HCT116 (cell line): ENCODE measurements around the gene ANKIB1. TPM values are rescaled to one million over a fixed set of nuclear protein-coding genes. Genes with fewer than 3 reads are reported as not detected.

Experiments
- ATAC-seq: fragments of 200-7000 bp; cut with Tn5 transposase; 2 replicates; pipeline ENCODE4 v1.9.1; 2020; ENCODE audit warnings: mild to moderate bottlenecking, moderate library complexity
- BruUV-seq: library from RNA; stranded (reverse); fragments of 400-500 nt; replicated peaks from 2 replicates; lab custom pipeline; 2021; lab: Mats Ljungman, UMichigan
- CTCF ChIA-PET: fragments of 300-600 bp; sonication (Branson Sonifier 250); formaldehyde crosslinking; loops from one replicate; lab custom pipeline; 2021; ENCODE audit warnings: antibody characterized with exemption; lab: Charles Lee
- POLR2A ChIA-PET: fragments of 300-600, 350-600 bp; sonication (Branson Sonifier 250); formaldehyde crosslinking; loops from one replicate; lab custom pipeline; 2021; ENCODE audit warnings: antibody characterized with exemption; lab: Charles Lee
- RAD21 ChIA-PET, 2 experiments: fragments of 300-600 bp; sonication (Branson Sonifier 250); formaldehyde crosslinking; loops; one replicate each; lab custom pipeline; 2023; ENCODE audit warnings: low total read pairs in 2 of 2; ENCODE audit not compliant: uncharacterized antibody in 2 of 2, unreplicated experiment in 2 of 2, low non-redundant PET in 1 of 2; lab: Charles Lee
- DNase-seq: peaks from one replicate; pipeline ENCODE4 v3.0.0-alpha.2; 2010; ENCODE audit warnings: low read depth, low spot score
- H2AFZ ChIP-seq: fragments of 200-600 bp; shearing (Covaris generic), sonication (generic); 2 replicates; pipeline ENCODE4 v1.6.1; 2017; ENCODE audit warnings: low read depth, mixed run types, mixed read lengths, antibody characterized with exemption, low read length; ENCODE audit not compliant: poor library complexity, severe bottlenecking
- H3K27ac ChIP-seq: 2 replicates; pipeline ENCODE4 v1.5.1; 2012; ENCODE audit warnings: low read depth, low read length
- H3K27me3 ChIP-seq: fragments of 200-600 bp; sonication (generic); 2 replicates; pipeline ENCODE4 v1.6.1; 2016; ENCODE audit warnings: mixed run types, low read length, mixed read lengths; ENCODE audit not compliant: insufficient read depth
- H3K36me3 ChIP-seq, 2 experiments: fragments of 200-500 bp in 1 of 2; fragments of 200-600 bp in 1 of 2; sonication (Bioruptor generic) in 1 of 2; sonication (generic) in 1 of 2; 2 replicates each; pipeline versions ENCODE4 v1.5.1 to v1.6.1; 2014 to 2016; ENCODE audit warnings: low read length in 2 of 2, inconsistent platforms in 1 of 2, mixed read lengths in 1 of 2, mixed run types in 1 of 2; ENCODE audit not compliant: insufficient read depth in 2 of 2, control insufficient read depth in 1 of 2
- H3K4me1 ChIP-seq, 2 experiments: fragments of 200-600 bp in 1 of 2; sonication (generic) in 1 of 2; 2 replicates each; pipeline versions ENCODE4 v1.5.1 to v1.6.1; 2012 to 2017; ENCODE audit warnings: low read length in 2 of 2, inconsistent platforms in 1 of 2, mild to moderate bottlenecking in 1 of 2, mixed read lengths in 1 of 2, mixed run types in 1 of 2, moderate library complexity in 1 of 2; ENCODE audit not compliant: insufficient read depth in 2 of 2, control insufficient read depth in 1 of 2
- H3K4me2 ChIP-seq: fragments of 200-600 bp; sonication (generic); 2 replicates; pipeline ENCODE4 v1.6.1; 2017; ENCODE audit warnings: mixed run types, low read length, mixed read lengths
- H3K4me3 ChIP-seq, 2 experiments: fragments of 200-600 bp in 1 of 2; sonication (generic) in 1 of 2; replicated peaks in 1 of 2; 2 replicates each; pipeline ENCODE4 v1.5.1; 2011 to 2016; ENCODE audit warnings: low read length in 2 of 2, control low read depth in 1 of 2, low read depth in 1 of 2, mild to moderate bottlenecking in 1 of 2, mixed read lengths in 1 of 2, mixed run types in 1 of 2
- H3K79me2 ChIP-seq: fragments of 200-600 bp; sonication (generic); 2 replicates; pipeline ENCODE4 v1.6.1; 2017; ENCODE audit warnings: mild to moderate bottlenecking, mixed run types, low read length, moderate library complexity, mixed read lengths; ENCODE audit not compliant: insufficient read depth
- H3K9ac ChIP-seq: fragments of 200-600 bp; sonication (generic); 2 replicates; pipeline ENCODE4 v1.6.1; 2016; ENCODE audit warnings: low read length, mixed read lengths
- H3K9me2 ChIP-seq: fragments of 200-600 bp; sonication (generic), shearing (Covaris generic); 2 replicates; pipeline ENCODE4 v1.6.1; 2017; ENCODE audit warnings: mixed run types, mild to moderate bottlenecking, moderate library complexity; ENCODE audit not compliant: insufficient read depth
- H3K9me3 ChIP-seq, 2 experiments: fragments of 200-500 bp in 1 of 2; fragments of 200-600 bp in 1 of 2; sonication (Bioruptor generic) in 1 of 2; sonication (generic) in 1 of 2; 2 replicates each; pipeline ENCODE4 v1.6.1; 2014 to 2017; ENCODE audit warnings: low read length in 2 of 2, mixed read lengths in 2 of 2, inconsistent platforms in 1 of 2, low read depth in 1 of 2, mild to moderate bottlenecking in 1 of 2, mixed run types in 1 of 2, moderate library complexity in 1 of 2; ENCODE audit not compliant: control insufficient read depth in 1 of 2, insufficient read depth in 1 of 2
- H4K20me1 ChIP-seq: fragments of 200-600 bp; sonication (generic), shearing (Covaris generic); 2 replicates; pipeline ENCODE4 v1.6.1; 2017; ENCODE audit warnings: mixed run types, mild to moderate bottlenecking, moderate library complexity; ENCODE audit not compliant: insufficient read depth
- CEBPB ChIP-seq: IDR thresholded peaks from 2 replicates; pipeline ENCODE4 v1.6.1; 2012; ENCODE audit warnings: low read depth
- EZH2phosphoT487 ChIP-seq: fragments of 200-600 bp; IDR thresholded peaks from 2 replicates; pipeline ENCODE4 v1.6.1; 2018; ENCODE audit warnings: antibody characterized with exemption, borderline replicate concordance
- POLR2A ChIP-seq: IDR thresholded peaks from 2 replicates; pipeline ENCODE4 v1.7.0; 2011; ENCODE audit warnings: borderline replicate concordance; ENCODE audit not compliant: insufficient read depth, insufficient read length; ENCODE audit errors: extremely low read depth
- POLR2AphosphoS5 ChIP-seq: IDR thresholded peaks from 2 replicates; pipeline ENCODE4 v1.6.1; 2011; ENCODE audit warnings: mild to moderate bottlenecking, low read depth, low read length, moderate library complexity
- REST ChIP-seq: IDR thresholded peaks from 2 replicates; pipeline ENCODE4 v1.6.1; 2012; ENCODE audit warnings: low read depth
- SIN3A ChIP-seq: IDR thresholded peaks from 2 replicates; pipeline ENCODE4 v1.6.1; 2012; ENCODE audit warnings: low read depth
- ZFX ChIP-seq: fragments of 450-650 bp; IDR thresholded peaks from 2 replicates; pipeline ENCODE4 v1.6.1; 2017
- ZNF274 ChIP-seq: fragments of 200-500 bp; sonication (Bioruptor generic); IDR thresholded peaks from 2 replicates; pipeline ENCODE4 v1.6.1; 2014; ENCODE audit warnings: mild to moderate bottlenecking, low read depth, low read length, inconsistent platforms
- intact Hi-C: fragments of 100-400 bp; cut with micrococcal nuclease; formaldehyde crosslinking; loops from 2 replicates; pipeline ENCODE4 v1.10.0; 2022
- total RNA-seq: library from RNA; stranded (reverse); gene quantifications from one replicate; pipeline ENCODE4 v1.2.1, GENCODE V29; 2021; ENCODE audit not compliant: unreplicated experiment
- TF ChIP-seq, protein P1 (sequence below): IDR thresholded peaks from 2 replicates; pipeline ENCODE4 v1.6.1; 2012
- TF ChIP-seq, protein P2 (sequence below): IDR thresholded peaks from 2 replicates; pipeline ENCODE4 v1.6.1; 2011; ENCODE audit warnings: mild to moderate bottlenecking, low read length, moderate library complexity; ENCODE audit not compliant: insufficient replicate concordance; ENCODE audit errors: extremely low read depth

The ANKIB1 gene
- total RNA-seq, 1 experiment from 2014 or later: 41.2 TPM

DNA sequence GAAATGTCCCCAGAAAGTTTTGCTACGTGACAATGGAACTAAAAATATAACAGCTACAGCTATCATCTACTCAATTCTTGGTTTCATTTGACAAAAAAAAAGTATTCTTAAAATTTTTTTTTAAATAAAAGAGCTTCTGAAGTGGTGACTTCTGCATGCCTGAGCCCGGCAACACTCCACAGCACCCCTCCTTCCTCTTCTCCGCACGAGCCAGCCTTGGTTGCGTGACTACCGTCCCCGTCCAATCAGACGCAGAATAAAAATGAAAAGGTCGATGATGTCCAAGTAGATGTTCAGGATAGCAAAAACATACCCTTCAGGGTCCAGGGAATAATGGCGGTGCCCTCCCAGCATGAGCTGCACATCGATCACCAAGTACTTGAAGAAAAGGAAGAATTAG lies 167.0 kb downstream of the ANKIB1 start:
- no peak overlapping the region for H3K4me3 ChIP-seq
- H3K27ac ChIP-seq: no peak overlapping the region
- ChIA-PET RAD21 (no interaction called here), POLR2A (no interaction called here), CTCF (interaction anchor here (0.8 to 1.3 kb wide), 3 partner anchors 12 to 49 kb away, joined by 3 to 4 read pairs (median 3); partner anchors contain the start of gene GATAD1)
- H3K9ac ChIP-seq: no peak overlapping the region
- no peaks in the 10 kb centered on the region for H3K4me1 ChIP-seq
- no peaks in the 10 kb centered on the region for H3K9me3 ChIP-seq
- no peaks in the 10 kb centered on the region for H4K20me1 ChIP-seq
- H3K4me2 ChIP-seq: no peak overlapping the region
- H3K79me2 ChIP-seq: no peaks in the 10 kb centered on the region
- no peaks in the 10 kb centered on the region for H3K9me2 ChIP-seq
- BruUV-seq: no TSS peak
- no peaks in the 10 kb centered on the region for H3K36me3 ChIP-seq
- no peak overlapping the region for H2AFZ ChIP-seq
- intact Hi-C loops: no loop called here
- DNase-seq (no peak), ATAC-seq (no peak)
- no peaks in the 10 kb centered on the region for H3K27me3 ChIP-seq
- TF ChIP-seq POLR2A: no peak
- TF ChIP-seq POLR2AphosphoS5: no peak
- TF ChIP-seq, protein P1, sequence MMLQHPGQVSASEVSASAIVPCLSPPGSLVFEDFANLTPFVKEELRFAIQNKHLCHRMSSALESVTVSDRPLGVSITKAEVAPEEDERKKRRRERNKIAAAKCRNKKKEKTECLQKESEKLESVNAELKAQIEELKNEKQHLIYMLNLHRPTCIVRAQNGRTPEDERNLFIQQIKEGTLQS: no peak
- TF ChIP-seq ZFX: no peak
- no peak for TF ChIP-seq ZNF274
- no peak for TF ChIP-seq SIN3A
- TF ChIP-seq, protein P2, sequence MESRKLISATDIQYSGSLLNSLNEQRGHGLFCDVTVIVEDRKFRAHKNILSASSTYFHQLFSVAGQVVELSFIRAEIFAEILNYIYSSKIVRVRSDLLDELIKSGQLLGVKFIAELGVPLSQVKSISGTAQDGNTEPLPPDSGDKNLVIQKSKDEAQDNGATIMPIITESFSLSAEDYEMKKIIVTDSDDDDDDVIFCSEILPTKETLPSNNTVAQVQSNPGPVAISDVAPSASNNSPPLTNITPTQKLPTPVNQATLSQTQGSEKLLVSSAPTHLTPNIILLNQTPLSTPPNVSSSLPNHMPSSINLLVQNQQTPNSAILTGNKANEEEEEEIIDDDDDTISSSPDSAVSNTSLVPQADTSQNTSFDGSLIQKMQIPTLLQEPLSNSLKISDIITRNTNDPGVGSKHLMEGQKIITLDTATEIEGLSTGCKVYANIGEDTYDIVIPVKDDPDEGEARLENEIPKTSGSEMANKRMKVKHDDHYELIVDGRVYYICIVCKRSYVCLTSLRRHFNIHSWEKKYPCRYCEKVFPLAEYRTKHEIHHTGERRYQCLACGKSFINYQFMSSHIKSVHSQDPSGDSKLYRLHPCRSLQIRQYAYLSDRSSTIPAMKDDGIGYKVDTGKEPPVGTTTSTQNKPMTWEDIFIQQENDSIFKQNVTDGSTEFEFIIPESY: no peak
- no peak for TF ChIP-seq CEBPB
- no peak for TF ChIP-seq EZH2phosphoT487
- no peak for TF ChIP-seq REST
